IMR-90 (cell line): ENCODE measurements around the gene TBC1D17. TPM values are rescaled to one million over a fixed set of nuclear protein-coding genes. Genes with fewer than 3 reads are reported as not detected.

ENCODE experiments used
- ATAC-seq: fragments of 200-7000 bp; cut with Tn5 transposase; 2 replicates; pipeline ENCODE4 v1.9.1; 2020; ENCODE audit warnings: low read depth, mild to moderate bottlenecking, moderate library complexity
- BruUV-seq: library from RNA; stranded (reverse); fragments of 400-500 nt; replicated peaks from 2 replicates; lab custom pipeline; 2021; lab: Mats Ljungman, UMichigan
- CTCF ChIA-PET: fragments of 300-600 bp; formaldehyde crosslinking; extraction: SDS; loops from one replicate; lab custom pipeline; 2021; ENCODE audit warnings: antibody characterized with exemption; lab: Yijun Ruan, JAX
- POLR2A ChIA-PET: fragments of 300-600 bp; sonication (Branson Sonifier 250); formaldehyde crosslinking; loops from one replicate; lab custom pipeline; 2022; ENCODE audit warnings: antibody characterized with exemption; ENCODE audit not compliant: unreplicated experiment; lab: Charles Lee
- DNase-seq: peaks from one replicate; pipeline ENCODE4 v3.0.0; 2013
- H2AFZ ChIP-seq: replicated peaks from 2 replicates; pipeline ENCODE3; 2013; ENCODE audit warnings: low read length, mild to moderate bottlenecking; ENCODE audit not compliant: poor library complexity
- H2AK5ac ChIP-seq: 2 replicates; pipeline ENCODE4 v1.6.1; 2013; ENCODE audit warnings: low read depth, low read length, inconsistent platforms
- H2AK9ac ChIP-seq: replicated peaks from 2 replicates; pipeline ENCODE3; 2013; ENCODE audit warnings: mild to moderate bottlenecking, low read depth, low read length, moderate library complexity; ENCODE audit not compliant: poor library complexity
- H2BK120ac ChIP-seq: 2 replicates; pipeline ENCODE4 v1.6.1; 2013; ENCODE audit warnings: low read depth, low read length, inconsistent platforms
- H2BK15ac ChIP-seq: 3 replicates; pipeline ENCODE4 v1.6.1; 2013; ENCODE audit warnings: low read depth, low read length, inconsistent platforms
- H2BK20ac ChIP-seq: 2 replicates; pipeline ENCODE4 v1.6.1; 2013; ENCODE audit warnings: low read depth, mild to moderate bottlenecking, inconsistent platforms, low read length, moderate library complexity
- H2BK5ac ChIP-seq: 2 replicates; pipeline ENCODE4 v1.6.1; 2013; ENCODE audit warnings: mild to moderate bottlenecking, low read depth, low read length, inconsistent platforms; ENCODE audit not compliant: poor library complexity, severe bottlenecking
- H3K14ac ChIP-seq: replicated peaks from 2 replicates; pipeline ENCODE4 v1.6.1; 2013; ENCODE audit warnings: low read depth, low read length, inconsistent platforms
- H3K18ac ChIP-seq: 2 replicates; pipeline ENCODE4 v1.6.1; 2013; ENCODE audit warnings: low read depth, low read length, control low read depth
- H3K23ac ChIP-seq: 2 replicates; pipeline ENCODE4 v1.6.1; 2013; ENCODE audit warnings: low read depth, low read length, inconsistent platforms
- H3K27ac ChIP-seq: 2 replicates; pipeline ENCODE4 v1.5.1; 2013; ENCODE audit warnings: mild to moderate bottlenecking, control low read depth, low read length; ENCODE audit not compliant: insufficient read depth
- H3K27me3 ChIP-seq: 2 replicates; pipeline ENCODE4 v1.6.1; 2013; ENCODE audit warnings: low read length; ENCODE audit not compliant: control insufficient read depth, insufficient read depth
- H3K36me3 ChIP-seq: 2 replicates; pipeline ENCODE4 v1.6.1; 2013; ENCODE audit warnings: low read length, mixed read lengths; ENCODE audit not compliant: control insufficient read depth, insufficient read depth
- H3K4ac ChIP-seq: 2 replicates; pipeline ENCODE4 v1.6.1; 2013; ENCODE audit warnings: low read depth, low read length, inconsistent platforms
- H3K4me1 ChIP-seq: 2 replicates; pipeline ENCODE4 v1.6.1; 2013; ENCODE audit warnings: low read length, mixed read lengths; ENCODE audit not compliant: control insufficient read depth, insufficient read depth
- H3K4me2 ChIP-seq: 2 replicates; pipeline ENCODE4 v1.6.1; 2013; ENCODE audit warnings: low read depth, mild to moderate bottlenecking, control low read depth, low read length, moderate library complexity
- H3K4me3 ChIP-seq: 2 replicates; pipeline ENCODE4 v1.5.1; 2013; ENCODE audit warnings: low read depth, mild to moderate bottlenecking, control low read depth, low read length, moderate library complexity; ENCODE audit not compliant: insufficient read depth
- H3K56ac ChIP-seq: 2 replicates; pipeline ENCODE4 v1.6.1; 2013; ENCODE audit warnings: low read length, inconsistent platforms; ENCODE audit not compliant: insufficient read depth; ENCODE audit errors: extremely low read depth
- H3K79me1 ChIP-seq, 2 experiments: 2 replicates each; pipeline ENCODE4 v1.6.1; 2013; ENCODE audit warnings: low read length in 2 of 2, inconsistent platforms in 1 of 2, low read depth in 1 of 2
- H3K9ac ChIP-seq: 2 replicates; pipeline ENCODE4 v1.6.1; 2013; ENCODE audit warnings: low read depth, low read length, control low read depth
- H3K9me1 ChIP-seq: 2 replicates; pipeline ENCODE4 v1.6.1; 2013; ENCODE audit warnings: low read length, inconsistent platforms; ENCODE audit not compliant: insufficient read depth
- H3K9me3 ChIP-seq: 2 replicates; pipeline ENCODE4 v1.6.1; 2013; ENCODE audit warnings: low read length; ENCODE audit not compliant: control insufficient read depth, insufficient read depth
- H4K20me1 ChIP-seq: 2 replicates; pipeline ENCODE4 v1.6.1; 2013; ENCODE audit warnings: low read length, inconsistent platforms; ENCODE audit not compliant: insufficient read depth
- H4K5ac ChIP-seq: 2 replicates; pipeline ENCODE4 v1.6.1; 2013; ENCODE audit warnings: mild to moderate bottlenecking, low read depth, low read length, control low read depth
- H4K8ac ChIP-seq, 2 experiments: 2 replicates each; pipeline ENCODE4 v1.6.1; 2013; ENCODE audit warnings: low read depth in 2 of 2, low read length in 2 of 2, control low read depth in 1 of 2, inconsistent platforms in 1 of 2
- H4K91ac ChIP-seq: 2 replicates; pipeline ENCODE4 v1.6.1; 2013; ENCODE audit warnings: low read depth, low read length, inconsistent platforms; ENCODE audit not compliant: insufficient read depth
- MXI1 ChIP-seq: IDR thresholded peaks from 2 replicates; pipeline ENCODE4 v1.6.1; 2012; ENCODE audit warnings: low read depth, mild to moderate bottlenecking, low read length, moderate library complexity, borderline replicate concordance
- RAD21 ChIP-seq: IDR thresholded peaks from 2 replicates; pipeline ENCODE4 v1.6.1; 2012; ENCODE audit warnings: low read length, improper control_type of control experiment
- SMC3 ChIP-seq: fragments of 150-350 bp; IDR thresholded peaks from 2 replicates; pipeline ENCODE4 v1.6.1; 2016; ENCODE audit warnings: low read depth, mild to moderate bottlenecking, antibody characterized with exemption, low read length, moderate library complexity
- WGBS, 2 experiments: methylation state at CpG; one replicate each; pipeline versions ENCODE4 v1.1.5 to v1.1.7; 2013; ENCODE audit warnings: missing lambda C conversion rate in 2 of 2; ENCODE audit not compliant: insufficient read length in 1 of 2; ENCODE audit errors: extremely low coverage in 2 of 2; 5-methylcytosine and 5-hydroxymethylcytosine counted together
- dilution Hi-C: fragments of 300-500 bp; cut with HindIII; formaldehyde crosslinking; loops from one replicate; pipeline ENCODE4 v1.14.3; 2018; ENCODE audit warnings: low sequenced_read_pairs; ENCODE audit not compliant: unreplicated experiment
- in situ Hi-C: fragments of 300-500 bp; cut with MboI; formaldehyde crosslinking; loops from 3 replicates; pipeline ENCODE4 v1.14.3; 2019; ENCODE audit warnings: low sequenced_read_pairs, inconsistent platforms, mixed read lengths
- intact Hi-C: fragments of 100-400 bp; cut with micrococcal nuclease; formaldehyde crosslinking; loops from 2 replicates; pipeline ENCODE4 v1.10.0; 2022
- polyA plus RNA-seq, 3 experiments: library from polyadenylated mRNA; depleted of rRNA; stranded (reverse); fragments of >200 nt; gene quantifications; 2 replicates each; pipeline ENCODE4 v1.2.3, GENCODE V29; 2012; ENCODE audit warnings: low replicate concordance in 1 of 3
- total RNA-seq: library from RNA; depleted of rRNA; stranded (reverse); fragments of >200 nt; gene quantifications from 2 replicates; pipeline ENCODE4 v1.2.3, GENCODE V29; 2012

Gene TBC1D17
- total and polyA plus RNA-seq, 2 of the 4 experiments (the other 2 are of a cell fraction): 1.1 to 27.8 TPM

DNA sequence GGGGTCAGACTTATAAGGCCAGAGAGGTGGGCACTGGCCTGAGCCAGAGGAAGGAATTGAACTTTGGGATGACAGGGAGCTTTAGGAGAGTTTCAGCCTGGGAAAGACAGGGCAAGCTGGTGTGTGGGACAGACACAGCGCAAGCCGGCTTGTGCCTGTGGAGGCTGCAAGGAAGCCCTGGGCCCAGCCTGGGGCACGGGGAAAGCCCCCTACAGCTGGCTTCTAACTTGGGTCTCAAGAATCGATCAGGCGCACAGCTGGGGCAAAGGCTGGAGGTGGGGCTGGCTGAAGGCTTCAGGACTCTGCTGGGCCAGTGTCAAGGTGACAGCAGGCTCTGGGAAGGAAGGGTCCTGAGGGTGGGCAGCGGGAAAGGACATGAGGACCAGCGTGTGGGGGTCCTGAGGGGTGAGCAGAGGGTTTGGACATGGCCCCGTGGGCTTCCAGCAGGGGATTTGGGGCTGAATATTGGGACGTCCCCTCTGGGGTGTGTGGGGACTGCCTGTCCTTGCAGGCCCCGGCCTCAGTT is 23.6 kb upstream of the TBC1D17 start:
- ATAC-seq (no peak), DNase-seq (no peak)
- Histone ChIP-seq H3K27me3 (no peaks in the 10 kb centered on the region), H3K4ac (no peak overlapping the region), H3K4me1 (peaks cover 16% of the 10 kb centered on the region), H3K9me1 (peaks cover 8% of the 10 kb centered on the region; the same call in 1 of the 2 replicates), H2BK120ac (no peak overlapping the region), H2AK5ac (no peak overlapping the region), H3K56ac (no peak overlapping the region), H3K14ac (no peak overlapping the region), H3K18ac (no peak overlapping the region), H4K8ac (no peak overlapping the region), H2AFZ (no peak overlapping the region), H4K20me1 (peaks cover 74% of the 10 kb centered on the region), H2BK15ac (no peak overlapping the region), H2AK9ac (no peak overlapping the region), H3K9me3 (no peaks in the 10 kb centered on the region), H3K4me3 (no peak overlapping the region), H3K27ac (no peak overlapping the region), H3K23ac (no peak overlapping the region; the same call in 1 of the 2 replicates), H4K91ac (no peak overlapping the region), H3K9ac (no peak overlapping the region), H3K79me1 (peaks cover 18 to 78% of the 10 kb centered on the region in 2 experiments), H4K5ac (no peak overlapping the region), H2BK20ac (no peak overlapping the region), H3K36me3 (peaks cover 48% of the 10 kb centered on the region), H2BK5ac (no peak overlapping the region), H3K4me2 (no peak overlapping the region; the same call in 1 of the 2 replicates)
- POLR2A ChIA-PET: interaction anchor here (0.5 kb wide), 1 partner anchor 35 kb away, joined by 5 read pairs; no protein-coding TSS in a partner anchor
- intact Hi-C loops: no loop called here
- WGBS, 2 experiments: 90% methylated on average over 2 of the region's 10 CpGs; no CpG with 5 or more reads in 1 of the 2 experiments
- in situ Hi-C loops: loop anchor here (10.0 kb wide), 1 partner anchor 169 kb away; the partner anchor contains the start of gene ADM5
- TF ChIP-seq MXI1 (no peak), RAD21 (no peak), SMC3 (no peak)
- dilution Hi-C loops: no loop called here
- BruUV-seq: no TSS peak
- CTCF ChIA-PET: no interaction called here
